Activated CD8-positive, alpha-beta memory T cell treated with anti-CD3 and anti-CD28 coated beads, Interleukin-2, amount 50 U/mL, for 24 hours (primary cell): ENCODE data around the gene LTBR.
A peak's percentile ranks its signal among the peaks of the same experiment; 100 is the strongest.

Experiments used
- DNase-seq: peaks from one replicate; pipeline ENCODE4 v3.0.0-alpha.2; 2020; ENCODE audit errors: extremely low read depth

Gene LTBR

GRCh38 chr12:6384499-6385436 lies 806 bp downstream of the LTBR start:
- DNase-seq = no peak

- DNase-seq = no peak
These were observed 2.1 kb downstream of the LTBR start for GRCh38 chr12:6386038-6386437.

GRCh38 chr12:6386491-6386890 lies 2.5 kb downstream of the LTBR start:
- no peak for DNase-seq

GRCh38 chr12:6387541-6387940 lies 3.6 kb downstream of the LTBR start:
- DNase-seq = no peak

- no peak for DNase-seq
These were observed 6.3 kb downstream of the LTBR start for GRCh38 chr12:6390084-6390799.

- DNase-seq = no peak
These were observed 7.1 kb downstream of the LTBR start for GRCh38 chr12:6391013-6391412.

GRCh38 chr12:6392504-6392903 lies 8.5 kb downstream of the LTBR start:
- DNase-seq = no peak

- no peak for DNase-seq
These were observed 9.1 kb downstream of the LTBR start for GRCh38 chr12:6393109-6393508.

GRCh38 chr12:6394398-6394797 lies 10.4 kb downstream of the LTBR start:
- no peak for DNase-seq

GRCh38 chr12:6396031-6396430 lies 12.1 kb downstream of the LTBR start:
- DNase-seq = no peak

GRCh38 chr12:6399884-6400644 lies 16.1 kb downstream of the LTBR start:
- no peak for DNase-seq

- no peak for DNase-seq
These were observed 20.4 kb downstream of the LTBR start for GRCh38 chr12:6404390-6404789.

GRCh38 chr12:6405963-6406362 lies 22.0 kb downstream of the LTBR start:
- no peak for DNase-seq

GRCh38 chr12:6407236-6407954 lies 23.4 kb downstream of the LTBR start:
- no peak for DNase-seq

- DNase-seq = no peak
These were observed 32.6 kb downstream of the LTBR start for GRCh38 chr12:6416596-6416995.

- DNase-seq = no peak
These were observed 34.8 kb downstream of the LTBR start for GRCh38 chr12:6418796-6419195.

GRCh38 chr12:6420364-6420763 lies 36.4 kb downstream of the LTBR start:
- no peak for DNase-seq

- DNase-seq = peak; percentile 49
These were observed 39.5 kb downstream of the LTBR start for GRCh38 chr12:6423267-6424007.

- DNase-seq = no peak
These were observed 40.0 kb downstream of the LTBR start for GRCh38 chr12:6424008-6424347.

- no peak for DNase-seq
These were observed 40.9 kb downstream of the LTBR start for GRCh38 chr12:6424866-6425265.
